Skin of body (tissue), 2 donors: ENCODE results near the gene REELD1. TPM values are rescaled to one million over a fixed set of nuclear protein-coding genes. Genes with fewer than 3 reads are reported as not detected.

Experiments used
- DNase-seq: peaks from one replicate; lab custom pipeline; 2025; lab: John Stamatoyannopoulos, UW
- total RNA-seq: library from RNA; depleted of rRNA; stranded (reverse); fragments of >200 nt; gene quantifications from one replicate; pipeline ENCODE4 v1.2.3, GENCODE V29; 2014

The REELD1 gene
- total RNA-seq, 1 donor from 2014 or later = 0.20 TPM

- no peak for DNase-seq
Measured at GRCh38 chr4:146265950-146266490, 51.7 kb downstream of the REELD1 start.

GRCh38 chr4:146267826-146268225 lies 53.5 kb downstream of the REELD1 start:
- DNase-seq = no peak

GRCh38 chr4:146269228-146269653 lies 54.9 kb downstream of the REELD1 start:
- DNase-seq = no peak

GRCh38 chr4:146271466-146271865 lies 57.1 kb downstream of the REELD1 start:
- no peak for DNase-seq

GRCh38 chr4:146273204-146273901 lies 59.0 kb downstream of the REELD1 start:
- no peak for DNase-seq

- DNase-seq = no peak
Measured at GRCh38 chr4:146274774-146275173, 60.4 kb downstream of the REELD1 start.

- DNase-seq = no peak
Measured at GRCh38 chr4:146275370-146275769, 61.0 kb downstream of the REELD1 start.

- no peak for DNase-seq
Measured at GRCh38 chr4:146278986-146279385, 64.6 kb downstream of the REELD1 start.

Other genes with a start within 250 kb of the REELD1 start
- gene LSM6, start 38.8 kb upstream of the REELD1 start, total RNA-seq = 33.3 TPM